Daoy (cell line): ENCODE measurements around the gene GBA2. TPM values are rescaled to one million over a fixed set of nuclear protein-coding genes. Genes with fewer than 3 reads are reported as not detected.
A peak's percentile ranks its signal among the peaks of the same experiment; 100 is the strongest.

Experiments used
- DNase-seq: peaks from one replicate; pipeline ENCODE4 v3.0.0-alpha.2; 2015; ENCODE audit warnings: low read depth
- total RNA-seq: library from RNA; depleted of rRNA; stranded (reverse); fragments of >200 nt; shearing (Covaris generic); gene quantifications from 2 replicates; pipeline ENCODE4 v1.2.3, GENCODE V29; 2014; rRNA removed

Gene GBA2
- total RNA-seq, 1 experiment from 2014 or later, result 23.6 TPM

DNA sequence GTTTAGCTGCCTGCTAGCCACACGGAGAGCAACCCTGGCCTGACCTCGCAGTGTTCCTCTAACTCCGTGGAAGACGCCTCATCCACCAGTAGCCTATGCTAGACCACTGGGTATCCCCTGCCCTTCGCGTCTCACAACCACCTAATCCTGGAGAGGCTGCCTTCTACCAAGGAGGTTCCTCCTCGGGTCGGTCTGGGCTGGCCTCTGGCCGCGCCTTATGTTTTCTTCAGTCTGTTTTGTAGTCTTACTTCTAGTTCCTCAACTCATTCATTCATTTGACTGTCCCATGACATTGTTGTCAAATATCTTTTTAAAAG is 57.7 kb downstream of the GBA2 start:
- DNase-seq, result no peak

DNA sequence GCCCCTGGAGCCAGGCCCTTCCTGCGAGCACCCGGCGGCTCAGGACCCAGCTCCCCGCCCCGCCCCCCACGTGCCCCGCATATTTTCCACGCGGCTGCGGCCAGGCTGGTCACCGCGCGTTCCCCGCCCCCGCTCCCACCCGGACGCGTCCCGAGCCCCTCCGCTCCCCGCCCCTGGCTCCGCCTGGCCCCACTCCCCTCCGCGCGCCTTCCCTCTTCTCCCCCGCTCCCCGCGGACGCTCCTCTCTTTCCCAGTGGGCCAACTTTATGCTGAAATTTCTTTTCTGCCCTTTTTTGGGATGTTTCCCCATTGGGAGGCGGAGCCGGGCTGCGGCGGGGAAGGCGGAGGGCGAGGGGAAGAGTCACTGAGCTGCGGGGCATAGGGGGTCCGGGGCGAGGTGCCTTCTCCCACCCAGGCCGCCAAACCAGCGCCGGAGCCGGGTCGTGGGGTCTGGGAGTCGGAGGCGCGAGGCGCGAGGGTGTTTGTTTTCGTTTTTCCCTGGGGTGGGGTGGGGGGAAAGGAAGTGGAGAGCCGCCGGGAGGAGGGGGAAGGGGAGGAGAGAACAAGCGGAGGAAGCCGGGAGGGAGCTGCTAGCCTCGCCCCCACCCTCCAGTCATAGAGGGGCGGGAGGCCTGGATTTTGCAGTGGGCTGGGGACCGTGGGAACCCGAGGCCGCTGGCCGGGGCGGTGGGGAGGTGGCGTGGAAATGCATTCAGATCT is 58.3 kb downstream of the GBA2 start:
- peak; percentile 81 for DNase-seq

DNA sequence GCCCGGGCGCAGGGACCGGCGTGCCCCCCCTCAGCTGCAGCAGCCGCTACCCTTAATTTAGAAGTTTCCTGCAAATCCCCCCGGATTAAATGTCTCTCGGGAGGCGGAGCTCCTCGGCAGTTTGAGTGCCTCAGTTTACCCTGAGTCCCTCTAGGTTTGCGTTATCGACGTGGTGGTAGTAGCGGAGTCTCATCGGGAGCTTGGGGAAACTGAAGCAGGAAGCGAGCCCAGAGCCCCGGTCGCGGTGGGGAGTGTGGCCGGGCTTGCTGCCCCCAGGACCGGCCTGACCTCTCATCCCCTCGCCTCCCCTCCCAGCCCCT is 58.8 kb downstream of the GBA2 start:
- DNase-seq, result peak; percentile 58

- DNase-seq, result peak; percentile 92
Observed at GRCh38 chr9:35689542-35690293, 59.3 kb downstream of the GBA2 start, which contains the start of gene TPM2. Gene TPM2 (minus strand): TSS chr9:35689925. CDS start chr9:35689817, 108 bp downstream.

GRCh38 chr9:35688558-35689541 is 60.2 kb downstream of the GBA2 start:
- DNase-seq, result peak; percentile 87

GRCh38 chr9:35687972-35688557 is 61.0 kb downstream of the GBA2 start:
- no peak for DNase-seq

DNA sequence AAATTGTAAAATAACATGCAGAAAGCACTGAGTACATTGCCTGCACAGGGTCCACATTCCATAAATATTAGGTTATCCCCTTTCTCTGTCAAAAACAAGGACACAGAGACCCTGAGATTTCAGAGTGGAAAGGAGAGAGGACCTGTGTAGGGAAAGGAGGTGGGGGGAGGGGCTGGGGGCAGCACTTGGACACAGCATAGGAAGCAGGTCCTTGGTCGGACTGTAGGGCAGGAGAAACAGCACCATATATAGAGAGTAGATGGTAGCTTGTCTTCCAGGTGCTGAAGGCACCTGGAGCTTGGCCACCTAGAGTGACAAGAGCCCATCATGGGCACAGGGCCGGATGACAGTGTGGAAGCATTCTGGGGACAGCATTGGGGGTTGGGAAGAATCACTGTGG is 61.7 kb downstream of the GBA2 start:
- DNase-seq, result no peak

Other genes with a start within 250 kb of the GBA2 start
- 6.1 and 9.4 TPM in 2 replicates for gene TESK1, start 144.0 kb downstream of the GBA2 start, total RNA-seq
- 1.7 TPM in 1 of 2 replicates, not detected in the other for gene CD72, start 130.8 kb downstream of the GBA2 start, total RNA-seq
- gene SIT1, start 98.3 kb downstream of the GBA2 start, total RNA-seq, result not detected in 2 replicates
- gene RMRP, start 91.2 kb downstream of the GBA2 start, total RNA-seq, result 3,813 and 4,416 TPM in 2 replicates
- 8.6 and 9.5 TPM in 2 replicates for gene CCDC107, start 90.9 kb downstream of the GBA2 start, total RNA-seq
- 2.9 and 4.2 TPM in 2 replicates for gene ARHGEF39, start 84.0 kb downstream of the GBA2 start, total RNA-seq
- 0.42 TPM in 1 of 2 replicates, not detected in the other for gene CA9, start 75.3 kb downstream of the GBA2 start, total RNA-seq
- 793 and 977 TPM in 2 replicates for gene TPM2, start 59.3 kb downstream of the GBA2 start, total RNA-seq
- 173 and 190 TPM in 2 replicates for gene TLN1, start 17.0 kb downstream of the GBA2 start, total RNA-seq
- 97.9 and 104 TPM in 2 replicates for gene CREB3, start 16.6 kb downstream of the GBA2 start, total RNA-seq
- 11.7 and 16.3 TPM in 2 replicates for gene RGP1, start 59 bp upstream of the GBA2 start, total RNA-seq
- gene MSMP, start 5.0 kb upstream of the GBA2 start, total RNA-seq, result 0.21 and 0.51 TPM in 2 replicates
- 2.1 and 3.4 TPM in 2 replicates for gene NPR2, start 42.4 kb upstream of the GBA2 start, total RNA-seq
- 0.57 and 0.65 TPM in 2 replicates for gene SPAG8, start 63.0 kb upstream of the GBA2 start, total RNA-seq
- gene HINT2, start 65.8 kb upstream of the GBA2 start, total RNA-seq, result 72.7 and 94.8 TPM in 2 replicates
- gene FAM221B, start 79.5 kb upstream of the GBA2 start, total RNA-seq, result not detected in 2 replicates
- 1.1 and 2.0 TPM in 2 replicates for gene TMEM8B, start 80.0 kb upstream of the GBA2 start, total RNA-seq
- not detected in 2 replicates for gene OR13J1, start 121.2 kb upstream of the GBA2 start, total RNA-seq
- 1.8 and 3.5 TPM in 2 replicates for gene HRCT1, start 157.0 kb upstream of the GBA2 start, total RNA-seq
- 0.06 TPM in 1 of 2 replicates, not detected in the other for gene SPAAR, start 160.3 kb upstream of the GBA2 start, total RNA-seq
- not detected in 2 replicates for gene OR2S2, start 208.9 kb upstream of the GBA2 start, total RNA-seq